IMR-90 (cell line): ENCODE results near the gene ASL. TPM values are rescaled to one million over a fixed set of nuclear protein-coding genes. Genes with fewer than 3 reads are reported as not detected.

ENCODE experiments used
- ATAC-seq: fragments of 200-7000 bp; cut with Tn5 transposase; 2 replicates; pipeline ENCODE4 v1.9.1; 2020; ENCODE audit warnings: low read depth, mild to moderate bottlenecking, moderate library complexity
- BruUV-seq: library from RNA; stranded (reverse); fragments of 400-500 nt; replicated peaks from 2 replicates; lab custom pipeline; 2021; lab: Mats Ljungman, UMichigan
- CTCF ChIA-PET: fragments of 300-600 bp; formaldehyde crosslinking; extraction: SDS; loops from one replicate; lab custom pipeline; 2021; ENCODE audit warnings: antibody characterized with exemption; lab: Yijun Ruan, JAX
- POLR2A ChIA-PET: fragments of 300-600 bp; sonication (Branson Sonifier 250); formaldehyde crosslinking; loops from one replicate; lab custom pipeline; 2022; ENCODE audit warnings: antibody characterized with exemption; ENCODE audit not compliant: unreplicated experiment; lab: Charles Lee
- DNase-seq: peaks from one replicate; pipeline ENCODE4 v3.0.0; 2013
- H2AFZ ChIP-seq: replicated peaks from 2 replicates; pipeline ENCODE3; 2013; ENCODE audit warnings: low read length, mild to moderate bottlenecking; ENCODE audit not compliant: poor library complexity
- H2AK5ac ChIP-seq: 2 replicates; pipeline ENCODE4 v1.6.1; 2013; ENCODE audit warnings: low read depth, low read length, inconsistent platforms
- H2AK9ac ChIP-seq: replicated peaks from 2 replicates; pipeline ENCODE3; 2013; ENCODE audit warnings: mild to moderate bottlenecking, low read depth, low read length, moderate library complexity; ENCODE audit not compliant: poor library complexity
- H2BK120ac ChIP-seq: 2 replicates; pipeline ENCODE4 v1.6.1; 2013; ENCODE audit warnings: low read depth, low read length, inconsistent platforms
- H2BK15ac ChIP-seq: 3 replicates; pipeline ENCODE4 v1.6.1; 2013; ENCODE audit warnings: low read depth, low read length, inconsistent platforms
- H2BK20ac ChIP-seq: 2 replicates; pipeline ENCODE4 v1.6.1; 2013; ENCODE audit warnings: low read depth, mild to moderate bottlenecking, inconsistent platforms, low read length, moderate library complexity
- H2BK5ac ChIP-seq: 2 replicates; pipeline ENCODE4 v1.6.1; 2013; ENCODE audit warnings: mild to moderate bottlenecking, low read depth, low read length, inconsistent platforms; ENCODE audit not compliant: poor library complexity, severe bottlenecking
- H3K14ac ChIP-seq: replicated peaks from 2 replicates; pipeline ENCODE4 v1.6.1; 2013; ENCODE audit warnings: low read depth, low read length, inconsistent platforms
- H3K18ac ChIP-seq: 2 replicates; pipeline ENCODE4 v1.6.1; 2013; ENCODE audit warnings: low read depth, low read length, control low read depth
- H3K23ac ChIP-seq: 2 replicates; pipeline ENCODE4 v1.6.1; 2013; ENCODE audit warnings: low read depth, low read length, inconsistent platforms
- H3K27ac ChIP-seq: 2 replicates; pipeline ENCODE4 v1.5.1; 2013; ENCODE audit warnings: mild to moderate bottlenecking, control low read depth, low read length; ENCODE audit not compliant: insufficient read depth
- H3K27me3 ChIP-seq: 2 replicates; pipeline ENCODE4 v1.6.1; 2013; ENCODE audit warnings: low read length; ENCODE audit not compliant: control insufficient read depth, insufficient read depth
- H3K36me3 ChIP-seq: 2 replicates; pipeline ENCODE4 v1.6.1; 2013; ENCODE audit warnings: low read length, mixed read lengths; ENCODE audit not compliant: control insufficient read depth, insufficient read depth
- H3K4ac ChIP-seq: 2 replicates; pipeline ENCODE4 v1.6.1; 2013; ENCODE audit warnings: low read depth, low read length, inconsistent platforms
- H3K4me1 ChIP-seq: 2 replicates; pipeline ENCODE4 v1.6.1; 2013; ENCODE audit warnings: low read length, mixed read lengths; ENCODE audit not compliant: control insufficient read depth, insufficient read depth
- H3K4me2 ChIP-seq: 2 replicates; pipeline ENCODE4 v1.6.1; 2013; ENCODE audit warnings: low read depth, mild to moderate bottlenecking, control low read depth, low read length, moderate library complexity
- H3K4me3 ChIP-seq: 2 replicates; pipeline ENCODE4 v1.5.1; 2013; ENCODE audit warnings: low read depth, mild to moderate bottlenecking, control low read depth, low read length, moderate library complexity; ENCODE audit not compliant: insufficient read depth
- H3K56ac ChIP-seq: 2 replicates; pipeline ENCODE4 v1.6.1; 2013; ENCODE audit warnings: low read length, inconsistent platforms; ENCODE audit not compliant: insufficient read depth; ENCODE audit errors: extremely low read depth
- H3K79me1 ChIP-seq, 2 experiments: 2 replicates each; pipeline ENCODE4 v1.6.1; 2013; ENCODE audit warnings: low read length in 2 of 2, inconsistent platforms in 1 of 2, low read depth in 1 of 2
- H3K9ac ChIP-seq: 2 replicates; pipeline ENCODE4 v1.6.1; 2013; ENCODE audit warnings: low read depth, low read length, control low read depth
- H3K9me1 ChIP-seq: 2 replicates; pipeline ENCODE4 v1.6.1; 2013; ENCODE audit warnings: low read length, inconsistent platforms; ENCODE audit not compliant: insufficient read depth
- H3K9me3 ChIP-seq: 2 replicates; pipeline ENCODE4 v1.6.1; 2013; ENCODE audit warnings: low read length; ENCODE audit not compliant: control insufficient read depth, insufficient read depth
- H4K20me1 ChIP-seq: 2 replicates; pipeline ENCODE4 v1.6.1; 2013; ENCODE audit warnings: low read length, inconsistent platforms; ENCODE audit not compliant: insufficient read depth
- H4K5ac ChIP-seq: 2 replicates; pipeline ENCODE4 v1.6.1; 2013; ENCODE audit warnings: mild to moderate bottlenecking, low read depth, low read length, control low read depth
- H4K8ac ChIP-seq, 2 experiments: 2 replicates each; pipeline ENCODE4 v1.6.1; 2013; ENCODE audit warnings: low read depth in 2 of 2, low read length in 2 of 2, control low read depth in 1 of 2, inconsistent platforms in 1 of 2
- H4K91ac ChIP-seq: 2 replicates; pipeline ENCODE4 v1.6.1; 2013; ENCODE audit warnings: low read depth, low read length, inconsistent platforms; ENCODE audit not compliant: insufficient read depth
- BHLHE40 ChIP-seq: fragments of 150-350 bp; IDR thresholded peaks from 2 replicates; pipeline ENCODE4 v1.6.1; 2016; ENCODE audit warnings: mild to moderate bottlenecking, low read depth, low read length
- CEBPB ChIP-seq: IDR thresholded peaks from 2 replicates; pipeline ENCODE4 v1.6.1; 2012; ENCODE audit warnings: low read depth, low read length, improper control_type of control experiment
- CHD1 ChIP-seq: IDR thresholded peaks from 2 replicates; pipeline ENCODE4 v1.6.1; 2012; ENCODE audit warnings: low read depth, low read length, improper control_type of control experiment
- CTCF ChIP-seq: conservative IDR thresholded peaks from 2 replicates; pipeline ENCODE4 v1.5.1; 2012; ENCODE audit warnings: mild to moderate bottlenecking, low read depth, low read length, improper control_type of control experiment
- ELK1 ChIP-seq: fragments of 150-350 bp; IDR thresholded peaks from 2 replicates; pipeline ENCODE4 v1.6.1; 2016; ENCODE audit warnings: low read depth, mild to moderate bottlenecking, low read length, moderate library complexity, borderline replicate concordance
- MAFK ChIP-seq: IDR thresholded peaks from 2 replicates; pipeline ENCODE4 v1.6.1; 2012; ENCODE audit warnings: low read depth, low read length, improper control_type of control experiment
- MAZ ChIP-seq: IDR thresholded peaks from 2 replicates; pipeline ENCODE4 v1.6.1; 2012; ENCODE audit warnings: low read depth, mild to moderate bottlenecking, low read length, improper control_type of control experiment, moderate library complexity, borderline replicate concordance
- MXI1 ChIP-seq: IDR thresholded peaks from 2 replicates; pipeline ENCODE4 v1.6.1; 2012; ENCODE audit warnings: low read depth, mild to moderate bottlenecking, low read length, moderate library complexity, borderline replicate concordance
- NFE2L2 ChIP-seq: fragments of 150-350 bp; IDR thresholded peaks from 2 replicates; pipeline ENCODE4 v1.6.1; 2016; ENCODE audit warnings: low read depth, mild to moderate bottlenecking, low read length
- POLR2A ChIP-seq: IDR thresholded peaks from 2 replicates; pipeline ENCODE4 v1.6.1; 2012; ENCODE audit warnings: mild to moderate bottlenecking, low read depth, low read length
- RAD21 ChIP-seq: IDR thresholded peaks from 2 replicates; pipeline ENCODE4 v1.6.1; 2012; ENCODE audit warnings: low read length, improper control_type of control experiment
- RCOR1 ChIP-seq: IDR thresholded peaks from 2 replicates; pipeline ENCODE4 v1.6.1; 2012; ENCODE audit warnings: mild to moderate bottlenecking, low read length, improper control_type of control experiment; ENCODE audit not compliant: insufficient replicate concordance
- RFX5 ChIP-seq: IDR thresholded peaks from 2 replicates; pipeline ENCODE4 v1.8.0; 2012; ENCODE audit warnings: low read depth, mild to moderate bottlenecking, low read length, moderate library complexity
- SMC3 ChIP-seq: fragments of 150-350 bp; IDR thresholded peaks from 2 replicates; pipeline ENCODE4 v1.6.1; 2016; ENCODE audit warnings: low read depth, mild to moderate bottlenecking, antibody characterized with exemption, low read length, moderate library complexity
- USF2 ChIP-seq: fragments of 150-350 bp; IDR thresholded peaks from 2 replicates; pipeline ENCODE4 v1.6.1; 2017; ENCODE audit warnings: mild to moderate bottlenecking, antibody characterized with exemption, low read length, low read depth
- WGBS, 2 experiments: methylation state at CpG; one replicate each; pipeline versions ENCODE4 v1.1.5 to v1.1.7; 2013; ENCODE audit warnings: missing lambda C conversion rate in 2 of 2; ENCODE audit not compliant: insufficient read length in 1 of 2; ENCODE audit errors: extremely low coverage in 2 of 2; 5-methylcytosine and 5-hydroxymethylcytosine counted together
- dilution Hi-C: fragments of 300-500 bp; cut with HindIII; formaldehyde crosslinking; loops from one replicate; pipeline ENCODE4 v1.14.3; 2018; ENCODE audit warnings: low sequenced_read_pairs; ENCODE audit not compliant: unreplicated experiment
- in situ Hi-C: fragments of 300-500 bp; cut with MboI; formaldehyde crosslinking; loops from 3 replicates; pipeline ENCODE4 v1.14.3; 2019; ENCODE audit warnings: low sequenced_read_pairs, inconsistent platforms, mixed read lengths
- intact Hi-C: fragments of 100-400 bp; cut with micrococcal nuclease; formaldehyde crosslinking; loops from 2 replicates; pipeline ENCODE4 v1.10.0; 2022
- polyA plus RNA-seq, 3 experiments: library from polyadenylated mRNA; depleted of rRNA; stranded (reverse); fragments of >200 nt; gene quantifications; 2 replicates each; pipeline ENCODE4 v1.2.3, GENCODE V29; 2012; ENCODE audit warnings: low replicate concordance in 1 of 3
- total RNA-seq: library from RNA; depleted of rRNA; stranded (reverse); fragments of >200 nt; gene quantifications from 2 replicates; pipeline ENCODE4 v1.2.3, GENCODE V29; 2012

The ASL gene
- total and polyA plus RNA-seq, 2 of the 4 experiments (the other 2 are of a cell fraction) = 49.0 to 50.0 TPM

- peaks cover 15% of the 10 kb centered on the region for H3K9me1 ChIP-seq
- ATAC-seq = no peak
- H3K9me3 ChIP-seq = no peaks in the 10 kb centered on the region; the same call in 1 of the 2 replicates
- H3K36me3 ChIP-seq = no peaks in the 10 kb centered on the region
- 80% methylated on average over 2 of the region's 7 CpGs; no CpG with 5 or more reads in 1 of the 2 experiments for WGBS, 2 experiments
- no peak overlapping the region for H3K4me3 ChIP-seq
- peak overlapping the region; percentile 33 for H3K4me2 ChIP-seq
- H2BK20ac ChIP-seq = peak overlapping the region; percentile 93
- H2BK15ac ChIP-seq = peak overlapping the region; percentile 63; the same call in 2 of the 3 replicates
- peak overlapping the region; percentile 77 for H3K23ac ChIP-seq
- peak overlapping the region; percentile 85 for H3K27ac ChIP-seq
- H3K4ac ChIP-seq = peak overlapping the region; percentile 94
- ChIA-PET POLR2A (no interaction called here), CTCF (interaction anchor here (1.3 kb wide), 1 partner anchor 61 kb away, joined by 3 read pairs; no protein-coding TSS in a partner anchor)
- dilution Hi-C loops (no loop called here), in situ Hi-C loops (no loop called here), intact Hi-C loops (no loop called here)
- peak overlapping the region; percentile 81 for H2AK9ac ChIP-seq
- peak overlapping the region; percentile 82 for H2AK5ac ChIP-seq
- peak overlapping the region; percentile 29; the same call in 1 of the 2 replicates for H3K9ac ChIP-seq
- H4K20me1 ChIP-seq = no peaks in the 10 kb centered on the region
- no peaks in the 10 kb centered on the region for H3K27me3 ChIP-seq
- H2AFZ ChIP-seq = peak overlapping the region; percentile 80
- H3K18ac ChIP-seq = peak overlapping the region; percentile 87
- peak overlapping the region; percentile 19 to 85; a peak in 3 of 4 replicates for H4K8ac ChIP-seq
- peak overlapping the region; percentile 91 for H3K14ac ChIP-seq
- H3K4me1 ChIP-seq = peaks cover 18% of the 10 kb centered on the region
- peak overlapping the region; percentile 72 for H3K56ac ChIP-seq
- H2BK5ac ChIP-seq = peak overlapping the region; percentile 93
- H4K91ac ChIP-seq = peak overlapping the region; percentile 94
- peak overlapping the region; percentile 81 for H4K5ac ChIP-seq
- no peak for DNase-seq
- no peaks in the 10 kb centered on the region for H3K79me1 ChIP-seq
- no TSS peak for BruUV-seq
- H2BK120ac ChIP-seq = peak overlapping the region; percentile 98
- TF ChIP-seq USF2 = no peak
- no peak for TF ChIP-seq MXI1
- TF ChIP-seq RFX5 = no peak
- TF ChIP-seq ELK1 = no peak
- TF ChIP-seq CHD1 = no peak
- no peak for TF ChIP-seq CTCF
- no peak for TF ChIP-seq NFE2L2
- no peak for TF ChIP-seq POLR2A
- TF ChIP-seq RAD21 = no peak
- TF ChIP-seq CEBPB = no peak
- no peak for TF ChIP-seq MAZ
- TF ChIP-seq RCOR1 = no peak
- TF ChIP-seq SMC3 = no peak
- TF ChIP-seq BHLHE40 = no peak
- TF ChIP-seq MAFK = no peak
Measured at GRCh38 chr7:66050337-66050957, 25.2 kb upstream of the ASL start.
